ENCODE data around the gene MXI1. TPM values are rescaled to one million over a fixed set of nuclear protein-coding genes. Genes with fewer than 3 reads are reported as not detected.

Gene MXI1
- total and polyA plus RNA-seq, 2 donors (not counting 1 experiment from before 2014, with no cell fraction given): 12.0 to 32.4 TPM

- Histone ChIP-seq H3K4me2 (replicated peaks; ENCODE audit: low read depth, low read length, poor library complexity, severe bottlenecking) (no peak overlapping the region), H3K9ac (ENCODE audit: low read length) (no peak overlapping the region), H3K27ac (ENCODE audit: low read length in 2 of 2) (no peak overlapping the region), H3K27me3 (replicated peaks in 1 of 4; ENCODE audit: control extremely low read depth in 1 of 4, control insufficient read depth in 3 of 4, insufficient read depth in 4 of 4, low read length in 3 of 4) (peaks cover 0 to 69% (median 30%) of the 10 kb centered on the region in 4 experiments), H4K20me1 (ENCODE audit: control insufficient read depth, insufficient read depth, low read length, poor library complexity, severe bottlenecking) (no peaks in the 10 kb centered on the region), H3K4me3 (ENCODE audit: control extremely low read depth in 1 of 5, extremely low read depth in 1 of 5, insufficient read depth in 1 of 5, low read depth in 2 of 5, low read length in 4 of 5) (no peak overlapping the region), H3K79me2 (ENCODE audit: control insufficient read depth, insufficient read depth, low read length) (no peaks in the 10 kb centered on the region), H3K9me3 (ENCODE audit: control extremely low read depth in 1 of 3, control insufficient read depth in 2 of 3, insufficient read depth in 1 of 3, low read length in 2 of 3) (peaks cover 0 to 3% (median 0%) of the 10 kb centered on the region in 3 donors), H3K4me1 (ENCODE audit: control insufficient read depth in 2 of 2, insufficient read depth in 2 of 2, low read length in 2 of 2) (peaks cover 12 to 28% of the 10 kb centered on the region in 2 donors), H2AFZ (ENCODE audit: insufficient read depth, low read depth, low read length, poor library complexity, severe bottlenecking) (no peak overlapping the region), H3K36me3 (replicated peaks in 1 of 2; ENCODE audit: control extremely low read depth in 1 of 2, control insufficient read depth in 1 of 2, extremely low read depth in 1 of 2, insufficient read depth in 2 of 2, low read length in 1 of 2) (no peaks in the 10 kb centered on the region)
- no peak for DNase-seq
- no peak overlapping the region for H3K4me3 Mint-ChIP-seq
- H3K4me1 Mint-ChIP-seq: peaks cover 25% of the 10 kb centered on the region
- intact Hi-C loops (cut with micrococcal nuclease): no loop called here
- ChIA-PET POLR2A (interaction anchor here (0.6 kb wide), 1 partner anchor 27 kb away, joined by 3 read pairs; no protein-coding TSS in a partner anchor), CTCF (interaction anchor here (1.1 to 1.7 kb wide), 4 partner anchors 26 to 44 kb away, joined by 3 to 4 read pairs (median 3); partner anchors contain the start of gene MXI1)
- peaks cover 50% of the 10 kb centered on the region for H3K27me3 Mint-ChIP-seq
- WGBS (ENCODE audit: insufficient coverage): 80% methylated on average over 2 of the region's 6 CpGs
- ATAC-seq (ENCODE audit: low read depth): no peak
- no peak overlapping the region for H3K27ac Mint-ChIP-seq
- TF ChIP-seq CTCF (IDR thresholded peaks at IDR 0.05): no peak
- H3K9me3 Mint-ChIP-seq (ENCODE audit: insufficient read depth): no peaks in the 10 kb centered on the region
Observed at GRCh38 chr10:110165239-110165638, 42.2 kb upstream of the MXI1 start.

- Histone ChIP-seq H3K9me3 (ENCODE audit: control extremely low read depth in 1 of 3, control insufficient read depth in 2 of 3, insufficient read depth in 1 of 3, low read length in 2 of 3) (peaks cover 0 to 3% (median 0%) of the 10 kb centered on the region in 3 donors), H3K27me3 (replicated peaks in 1 of 4; ENCODE audit: control extremely low read depth in 1 of 4, control insufficient read depth in 3 of 4, insufficient read depth in 4 of 4, low read length in 3 of 4) (peaks cover 0 to 78% (median 33%) of the 10 kb centered on the region in 4 experiments), H3K4me2 (replicated peaks; ENCODE audit: low read depth, low read length, poor library complexity, severe bottlenecking) (no peak overlapping the region), H3K36me3 (replicated peaks in 1 of 2; ENCODE audit: control extremely low read depth in 1 of 2, control insufficient read depth in 1 of 2, extremely low read depth in 1 of 2, insufficient read depth in 2 of 2, low read length in 1 of 2) (no peaks in the 10 kb centered on the region), H3K4me1 (ENCODE audit: control insufficient read depth in 2 of 2, insufficient read depth in 2 of 2, low read length in 2 of 2) (peaks cover 16 to 34% of the 10 kb centered on the region in 2 donors), H2AFZ (ENCODE audit: insufficient read depth, low read depth, low read length, poor library complexity, severe bottlenecking) (no peak overlapping the region), H4K20me1 (ENCODE audit: control insufficient read depth, insufficient read depth, low read length, poor library complexity, severe bottlenecking) (no peaks in the 10 kb centered on the region), H3K79me2 (ENCODE audit: control insufficient read depth, insufficient read depth, low read length) (no peaks in the 10 kb centered on the region), H3K27ac (ENCODE audit: low read length in 2 of 2) (no peak overlapping the region), H3K9ac (ENCODE audit: low read length) (no peak overlapping the region), H3K4me3 (ENCODE audit: control extremely low read depth in 1 of 5, extremely low read depth in 1 of 5, insufficient read depth in 1 of 5, low read depth in 2 of 5, low read length in 4 of 5) (no peak overlapping the region)
- intact Hi-C loops (cut with micrococcal nuclease): no loop called here
- POLR2A ChIA-PET: no interaction called here
- DNase-seq (no peak), ATAC-seq (ENCODE audit: low read depth) (no peak)
- TF ChIP-seq CTCF (IDR thresholded peaks at IDR 0.05) (no peak), EZH2 (IDR thresholded peaks at IDR 0.05; ENCODE audit: borderline replicate concordance, insufficient read depth, low read depth, low read length, poor library complexity, severe bottlenecking) (no peak)
- WGBS (ENCODE audit: insufficient coverage): 93% methylated on average over 2 of the region's 7 CpGs
- Mint-ChIP-seq H3K4me3 (no peak overlapping the region), H3K27me3 (peaks cover 59% of the 10 kb centered on the region), H3K9me3 (ENCODE audit: insufficient read depth) (no peaks in the 10 kb centered on the region), H3K27ac (no peak overlapping the region), H3K4me1 (peaks cover 30% of the 10 kb centered on the region)
- CTCF ChIA-PET: no interaction called here
Observed at GRCh38 chr10:110167149-110167548, 40.3 kb upstream of the MXI1 start.
